T47D (cell line): ENCODE results near the gene TOX2.

Experiments used
- DNase-seq, 2 experiments: peaks; one replicate each; pipeline versions ENCODE4 v3.0.0 to v3.0.0-alpha.2; 2011 to 2012; ENCODE audit warnings: low read depth in 1 of 2, low spot score in 1 of 2
- JUND ChIP-seq: IDR thresholded peaks from 2 replicates; pipeline ENCODE4 v1.6.1; 2012; ENCODE audit warnings: low read depth
- in situ Hi-C: cut with HindIII; loops from 2 replicates; pipeline ENCODE4 v1.10.0; 2016; ENCODE audit warnings: low sequenced_read_pairs, low pct_unique_long_range_greater_than_20kb

Gene TOX2

GRCh38 chr20:43983904-43984361 is 69.3 kb downstream of the TOX2 start:
- in situ Hi-C loops, result no loop called here
- DNase-seq, result no peak
- no peak for TF ChIP-seq JUND

- no peak for TF ChIP-seq JUND
- in situ Hi-C loops, result no loop called here
- DNase-seq, result no peak
These were observed 69.9 kb downstream of the TOX2 start for GRCh38 chr20:43984587-43984986.

DNA sequence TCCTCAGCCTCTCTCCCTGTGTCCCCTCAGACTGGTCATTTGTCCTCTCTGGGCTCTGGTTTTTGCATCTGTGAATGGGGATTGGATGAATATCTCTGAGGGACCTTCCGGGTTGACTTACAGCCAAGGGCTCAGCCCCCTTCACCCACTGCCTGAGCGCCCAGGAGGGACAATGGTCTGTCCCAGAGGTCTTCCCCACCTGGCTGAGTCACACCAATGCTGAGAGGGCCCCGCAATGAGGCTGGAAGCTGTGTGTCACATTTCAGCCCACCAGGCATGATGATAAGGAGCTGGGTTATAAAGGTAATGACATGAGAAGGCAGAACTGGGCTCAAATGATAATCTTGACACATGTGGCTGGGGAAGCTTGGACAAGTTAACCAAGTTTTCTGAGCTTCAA is 70.5 kb downstream of the TOX2 start:
- no peak for DNase-seq
- no peak for TF ChIP-seq JUND
- in situ Hi-C loops, result no loop called here

GRCh38 chr20:43985608-43986316 is 71.1 kb downstream of the TOX2 start:
- TF ChIP-seq JUND, result no peak
- no peak for DNase-seq
- in situ Hi-C loops, result no loop called here

DNA sequence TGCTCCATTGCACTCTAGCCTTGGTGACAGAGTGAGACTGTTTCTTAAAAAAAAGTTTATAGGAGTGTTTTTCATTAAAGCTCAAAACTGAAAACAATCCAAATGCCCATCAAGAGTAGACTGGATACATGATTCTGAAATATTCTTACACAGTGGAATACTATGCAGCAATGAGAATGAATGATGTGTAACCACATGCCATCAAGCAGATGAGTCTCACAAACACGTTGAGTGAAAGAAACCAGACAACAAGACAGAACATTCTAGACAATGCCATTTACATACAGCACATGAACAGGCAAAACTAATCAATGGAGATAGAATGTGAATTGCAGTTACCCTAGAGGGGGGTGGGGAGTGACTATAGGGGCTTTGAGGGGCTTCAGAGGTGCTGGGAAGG is 72.4 kb downstream of the TOX2 start:
- DNase-seq, result no peak
- TF ChIP-seq JUND, result no peak
- in situ Hi-C loops, result no loop called here

GRCh38 chr20:43987531-43987930 is 72.9 kb downstream of the TOX2 start:
- no peak for TF ChIP-seq JUND
- DNase-seq, result no peak
- in situ Hi-C loops, result no loop called here

DNA sequence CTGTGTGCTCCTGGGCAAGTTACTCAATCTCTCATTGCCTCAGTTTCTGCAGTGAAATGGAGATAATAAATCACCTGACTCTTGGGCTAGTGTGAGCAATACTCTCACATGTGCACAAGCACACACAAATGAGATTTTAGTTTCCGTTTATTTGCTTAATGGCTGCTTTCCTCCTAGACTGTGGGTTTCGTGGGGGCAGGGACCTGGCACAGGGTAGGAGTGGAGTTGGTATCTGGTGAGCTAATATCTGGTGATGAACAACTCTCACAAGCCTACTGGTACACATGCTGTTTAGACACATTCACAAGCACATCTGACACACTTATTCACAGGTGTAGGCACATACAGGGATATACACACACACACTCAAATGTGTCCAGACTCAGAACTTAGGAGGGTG is 73.8 kb downstream of the TOX2 start:
- TF ChIP-seq JUND, result no peak
- in situ Hi-C loops, result no loop called here
- DNase-seq, result no peak

- in situ Hi-C loops, result no loop called here
- DNase-seq, result no peak
These were observed 74.2 kb downstream of the TOX2 start for GRCh38 chr20:43988867-43989266.

GRCh38 chr20:43991261-43991660 is 76.6 kb downstream of the TOX2 start:
- no peak for DNase-seq
- in situ Hi-C loops, result no loop called here
- no peak for TF ChIP-seq JUND

More at GRCh38 chr20:43988867-43989266, 74.2 kb downstream of the TOX2 start:
- TF ChIP-seq JUND, result no peak

GRCh38 chr20:43991982-43992381 is 77.3 kb downstream of the TOX2 start:
- in situ Hi-C loops, result no loop called here
- TF ChIP-seq JUND, result no peak
- no peak for DNase-seq

GRCh38 chr20:43992885-43993284 is 78.2 kb downstream of the TOX2 start:
- no peak for DNase-seq
- TF ChIP-seq JUND, result no peak
- in situ Hi-C loops, result no loop called here

DNA sequence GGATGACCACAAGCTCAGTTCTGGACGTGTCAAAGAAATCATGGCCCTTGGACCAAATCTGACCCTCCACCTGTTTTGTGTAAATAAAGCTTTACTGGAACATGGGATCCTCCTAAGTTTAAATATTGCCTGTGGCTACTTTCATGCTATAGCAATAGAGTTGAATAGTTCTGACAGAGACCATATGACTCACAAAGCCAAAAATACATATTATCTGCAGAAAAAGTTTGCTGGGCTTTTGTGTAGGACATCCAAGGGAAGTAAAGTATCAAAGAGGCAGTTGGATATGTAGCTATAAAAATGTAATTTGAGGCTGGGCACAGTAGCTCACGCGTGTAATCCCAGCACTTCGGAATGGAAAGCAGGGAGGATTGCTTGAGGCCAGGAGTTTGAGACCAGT is 78.9 kb downstream of the TOX2 start:
- no peak for TF ChIP-seq JUND
- in situ Hi-C loops, result no loop called here
- no peak for DNase-seq

DNA sequence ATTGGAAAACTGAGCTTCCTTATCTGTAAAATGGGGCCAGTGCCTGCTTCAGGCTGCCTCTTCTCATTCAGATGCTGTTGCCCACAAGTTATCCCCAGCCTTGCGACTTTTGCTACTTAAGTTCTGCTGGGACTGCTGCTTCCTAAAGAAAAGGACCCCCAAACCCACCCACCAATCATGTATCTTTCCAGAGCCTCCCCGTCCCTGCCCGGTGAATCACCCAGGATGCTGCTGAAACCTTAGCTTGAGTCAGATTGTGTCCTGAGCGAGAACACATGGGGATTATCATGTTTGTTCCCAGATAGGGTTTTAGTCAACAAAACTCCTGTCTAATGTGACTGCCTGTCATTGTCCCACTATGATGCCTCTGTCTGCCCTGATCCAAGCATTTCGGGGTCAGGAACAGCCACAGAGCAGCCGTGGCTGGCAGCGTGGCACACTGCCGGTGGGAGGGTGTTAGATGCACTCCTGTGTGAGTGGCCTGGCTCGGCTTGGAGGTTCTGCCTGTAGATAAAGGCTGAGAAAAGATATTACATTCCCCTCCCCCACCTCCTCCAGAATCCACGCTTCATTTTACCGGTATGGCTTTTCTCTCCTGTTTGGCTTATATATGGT is 79.9 kb downstream of the TOX2 start:
- in situ Hi-C loops, result no loop called here
- no peak for DNase-seq

DNA sequence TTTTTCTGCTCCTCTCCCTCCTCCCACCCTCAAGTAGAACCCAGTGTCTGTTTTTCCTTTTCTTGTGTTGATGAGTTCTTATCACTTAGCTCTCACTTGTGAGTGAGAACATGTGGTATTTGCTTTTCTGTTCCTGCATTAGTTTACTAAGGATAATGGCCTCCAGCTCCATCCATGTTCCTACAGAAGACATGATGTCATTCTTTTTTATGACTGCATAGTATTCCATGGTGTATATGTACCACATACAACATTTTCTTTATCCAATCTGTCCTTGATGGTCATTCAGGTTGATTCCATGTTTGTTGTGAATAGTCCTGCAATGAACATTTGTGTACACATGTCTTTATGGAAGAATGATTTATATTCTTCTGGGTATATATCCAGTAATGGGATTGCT is 81.0 kb downstream of the TOX2 start:
- in situ Hi-C loops, result no loop called here
- DNase-seq, result no peak
- no peak for TF ChIP-seq JUND

More for the DNA sequence above, 79.9 kb downstream of the TOX2 start:
- no peak for TF ChIP-seq JUND
